Vagina (tissue), 2 donors: ENCODE results near the gene FBXL17.

Source experiments
- CTCF ChIP-seq, 3 experiments: fragments of 450-650 bp in 2 of 3; fragments of 200-600 bp in 1 of 3; sonication (generic) in 1 of 3; IDR thresholded peaks; one replicate each; pipeline ENCODE4 v1.5.1; 2017 to 2019; ENCODE audit warnings: antibody characterized with exemption in 3 of 3, mild to moderate bottlenecking in 2 of 3, moderate library complexity in 2 of 3
- POLR2A ChIP-seq, 2 donors: fragments of 450-650 bp; IDR thresholded peaks; one replicate each; pipeline ENCODE4 v1.6.1; 2017; ENCODE audit warnings: antibody characterized with exemption in 2 of 2, mild to moderate bottlenecking in 2 of 2, moderate library complexity in 2 of 2
- POLR2AphosphoS5 ChIP-seq, 2 donors: sonication (generic); formaldehyde crosslinking; IDR thresholded peaks; one replicate each; pipeline ENCODE4 v1.9.0; 2017; ENCODE audit warnings: antibody characterized with exemption in 2 of 2, mild to moderate bottlenecking in 2 of 2, low read depth in 1 of 2; ENCODE audit not compliant: insufficient read depth in 1 of 2

- TF ChIP-seq CTCF (IDR thresholded peaks at IDR 0.05), result no peak
- no peak for TF ChIP-seq POLR2AphosphoS5 (IDR thresholded peaks at IDR 0.05; ENCODE audit: insufficient read depth in 1 of 2, low read depth in 1 of 2)
- TF ChIP-seq POLR2A (IDR thresholded peaks at IDR 0.05), result no peak
Measured at GRCh38 chr5:108124596-108124995, 257.3 kb downstream of the FBXL17 start.
